AG09319 (cell line): ENCODE results near the gene LRRC46.

Experiments used
- DNase-seq: peaks from one replicate; pipeline ENCODE4 v3.0.0-alpha.2; 2010; ENCODE audit warnings: low read depth; ENCODE audit errors: extremely low read depth
- CTCF ChIP-seq: IDR thresholded peaks from 2 replicates; pipeline ENCODE4 v1.5.1; 2011; ENCODE audit warnings: low read depth, mild to moderate bottlenecking, inconsistent platforms, low read length, moderate library complexity

Gene LRRC46

GRCh38 chr17:47866941-47867340, 35.5 kb downstream of the LRRC46 start:
- TF ChIP-seq CTCF = no peak
- DNase-seq = no peak

GRCh38 chr17:47867813-47868533, 36.5 kb downstream of the LRRC46 start:
- no peak for DNase-seq
- TF ChIP-seq CTCF = no peak

- TF ChIP-seq CTCF = no peak
- no peak for DNase-seq
These were observed 37.6 kb downstream of the LRRC46 start for GRCh38 chr17:47869114-47869513.

GRCh38 chr17:47870056-47870455, 38.6 kb downstream of the LRRC46 start:
- TF ChIP-seq CTCF = no peak
- no peak for DNase-seq

- no peak for DNase-seq
- no peak for TF ChIP-seq CTCF
These were observed 39.6 kb downstream of the LRRC46 start for GRCh38 chr17:47871048-47871447.

GRCh38 chr17:47872019-47872650, 40.7 kb downstream of the LRRC46 start:
- no peak for DNase-seq
- TF ChIP-seq CTCF = no peak

GRCh38 chr17:47872651-47873161, 41.2 kb downstream of the LRRC46 start:
- no peak for DNase-seq
- no peak for TF ChIP-seq CTCF
